HAP-1 (cell line): ENCODE data around the gene ZNFX1.

Experiments
- DNase-seq, 2 experiments: peaks; one replicate each; pipeline ENCODE4 v3.0.0-alpha.2; 2016 to 2020; ENCODE audit warnings: low spot score in 2 of 2
- H3K27me3 ChIP-seq: fragments of 250-450 bp; sonication (Bioruptor Pico); 2 replicates; pipeline ENCODE4 v1.5.1; 2020; ENCODE audit warnings: low read depth, mild to moderate bottlenecking, moderate library complexity
- H3K36me3 ChIP-seq: fragments of 250-450 bp; sonication (Bioruptor Pico); replicated peaks from 2 replicates; pipeline ENCODE4 v1.5.1; 2020; ENCODE audit warnings: mild to moderate bottlenecking
- H3K4me1 ChIP-seq: fragments of 250-450 bp; sonication (Bioruptor Pico); 2 replicates; pipeline ENCODE4 v1.5.1; 2020; ENCODE audit warnings: mild to moderate bottlenecking
- H3K4me3 ChIP-seq: fragments of 250-450 bp; sonication (Bioruptor Pico); 2 replicates; pipeline ENCODE4 v1.5.1; 2020; ENCODE audit warnings: mild to moderate bottlenecking, moderate library complexity
- H3K9me3 ChIP-seq: fragments of 250-450 bp; sonication (Bioruptor Pico); 2 replicates; pipeline ENCODE4 v1.5.1; 2020; ENCODE audit warnings: mild to moderate bottlenecking, moderate library complexity
- in situ Hi-C: fragments of 300-500 bp; cut with MboI; formaldehyde crosslinking; loops from 3 replicates; pipeline ENCODE4 v1.14.3; 2020; ENCODE audit warnings: low sequenced_read_pairs, inconsistent platforms, mixed read lengths

ZNFX1 gene

GRCh38 chr20:49261173-49261572 lies 16.7 kb downstream of the ZNFX1 start:
- Histone ChIP-seq H3K4me1 (no peaks in the 10 kb centered on the region), H3K36me3 (peaks cover 73% of the 10 kb centered on the region), H3K27me3 (no peaks in the 10 kb centered on the region), H3K4me3 (no peak overlapping the region), H3K9me3 (no peaks in the 10 kb centered on the region)
- no peak for DNase-seq
- in situ Hi-C loops: no loop called here

GRCh38 chr20:49260218-49260617 lies 17.6 kb downstream of the ZNFX1 start:
- Histone ChIP-seq H3K27me3 (no peaks in the 10 kb centered on the region), H3K4me1 (no peaks in the 10 kb centered on the region), H3K36me3 (peaks cover 76% of the 10 kb centered on the region), H3K4me3 (no peak overlapping the region), H3K9me3 (no peaks in the 10 kb centered on the region)
- no peak for DNase-seq
- in situ Hi-C loops: no loop called here

- Histone ChIP-seq H3K4me3 (no peak overlapping the region), H3K27me3 (no peaks in the 10 kb centered on the region), H3K9me3 (no peaks in the 10 kb centered on the region), H3K4me1 (no peaks in the 10 kb centered on the region), H3K36me3 (peaks cover 72% of the 10 kb centered on the region)
- no peak for DNase-seq
- in situ Hi-C loops: no loop called here
These were observed 18.1 kb downstream of the ZNFX1 start for GRCh38 chr20:49259799-49260198.

- in situ Hi-C loops: no loop called here
- Histone ChIP-seq H3K9me3 (no peaks in the 10 kb centered on the region), H3K27me3 (no peaks in the 10 kb centered on the region), H3K4me1 (no peaks in the 10 kb centered on the region), H3K4me3 (no peak overlapping the region), H3K36me3 (peaks cover 71% of the 10 kb centered on the region)
- DNase-seq: no peak
These were observed 18.6 kb downstream of the ZNFX1 start for GRCh38 chr20:49259284-49259683.

- in situ Hi-C loops: no loop called here
- H3K27me3 ChIP-seq: no peaks in the 10 kb centered on the region
- H3K36me3 ChIP-seq: peaks cover 73% of the 10 kb centered on the region
- no peak for DNase-seq
- no peaks in the 10 kb centered on the region for H3K9me3 ChIP-seq
- H3K4me3 ChIP-seq: no peak overlapping the region
- H3K4me1 ChIP-seq: no peaks in the 10 kb centered on the region
These were observed 21.6 kb downstream of the ZNFX1 start for GRCh38 chr20:49256261-49256660.

GRCh38 chr20:49252556-49253350 lies 25.1 kb downstream of the ZNFX1 start:
- Histone ChIP-seq H3K27me3 (no peaks in the 10 kb centered on the region), H3K4me3 (no peak overlapping the region), H3K9me3 (no peaks in the 10 kb centered on the region), H3K4me1 (no peaks in the 10 kb centered on the region), H3K36me3 (peaks cover 80% of the 10 kb centered on the region)
- in situ Hi-C loops: no loop called here
- no peak for DNase-seq

- in situ Hi-C loops: no loop called here
- no peaks in the 10 kb centered on the region for H3K4me1 ChIP-seq
- no peak for DNase-seq
- H3K9me3 ChIP-seq: no peaks in the 10 kb centered on the region
- peaks cover 90% of the 10 kb centered on the region for H3K36me3 ChIP-seq
- H3K4me3 ChIP-seq: no peak overlapping the region
- no peaks in the 10 kb centered on the region for H3K27me3 ChIP-seq
These were observed 28.8 kb downstream of the ZNFX1 start for GRCh38 chr20:49248879-49249665.

GRCh38 chr20:49248301-49248700 lies 29.6 kb downstream of the ZNFX1 start:
- in situ Hi-C loops: no loop called here
- H3K4me1 ChIP-seq: no peaks in the 10 kb centered on the region
- DNase-seq: no peak
- no peaks in the 10 kb centered on the region for H3K27me3 ChIP-seq
- H3K9me3 ChIP-seq: no peaks in the 10 kb centered on the region
- no peak overlapping the region for H3K4me3 ChIP-seq
- H3K36me3 ChIP-seq: peaks cover 92% of the 10 kb centered on the region

- DNase-seq: no peak
- in situ Hi-C loops: no loop called here
- H3K4me1 ChIP-seq: no peaks in the 10 kb centered on the region
- no peak overlapping the region for H3K4me3 ChIP-seq
- H3K27me3 ChIP-seq: no peaks in the 10 kb centered on the region
- no peaks in the 10 kb centered on the region for H3K9me3 ChIP-seq
- peaks cover 92% of the 10 kb centered on the region for H3K36me3 ChIP-seq
These were observed 30.1 kb downstream of the ZNFX1 start for GRCh38 chr20:49247792-49248191.

- H3K4me1 ChIP-seq: no peaks in the 10 kb centered on the region
- no peaks in the 10 kb centered on the region for H3K9me3 ChIP-seq
- no peak for DNase-seq
- no peaks in the 10 kb centered on the region for H3K27me3 ChIP-seq
- H3K36me3 ChIP-seq: peaks cover 91% of the 10 kb centered on the region
- H3K4me3 ChIP-seq: no peak overlapping the region
- in situ Hi-C loops: no loop called here
These were observed 30.6 kb downstream of the ZNFX1 start for GRCh38 chr20:49247169-49247723.

- no peaks in the 10 kb centered on the region for H3K27me3 ChIP-seq
- DNase-seq: peak; percentile 41 to 45
- H3K4me3 ChIP-seq: no peak overlapping the region
- no peaks in the 10 kb centered on the region for H3K4me1 ChIP-seq
- peaks cover 96% of the 10 kb centered on the region for H3K36me3 ChIP-seq
- no peaks in the 10 kb centered on the region for H3K9me3 ChIP-seq
- in situ Hi-C loops: no loop called here
These were observed 31.7 kb downstream of the ZNFX1 start for GRCh38 chr20:49245921-49246740.

- no peaks in the 10 kb centered on the region for H3K27me3 ChIP-seq
- in situ Hi-C loops: no loop called here
- H3K4me3 ChIP-seq: no peak overlapping the region
- no peaks in the 10 kb centered on the region for H3K4me1 ChIP-seq
- H3K9me3 ChIP-seq: no peaks in the 10 kb centered on the region
- H3K36me3 ChIP-seq: peaks cover 82% of the 10 kb centered on the region
- DNase-seq: no peak
These were observed 40.3 kb downstream of the ZNFX1 start for GRCh38 chr20:49237531-49237930.

- in situ Hi-C loops: no loop called here
- Histone ChIP-seq H3K9me3 (no peaks in the 10 kb centered on the region), H3K36me3 (peaks cover 80% of the 10 kb centered on the region), H3K4me3 (no peak overlapping the region), H3K27me3 (no peaks in the 10 kb centered on the region), H3K4me1 (no peaks in the 10 kb centered on the region)
- no peak for DNase-seq
These were observed 41.6 kb downstream of the ZNFX1 start for GRCh38 chr20:49236301-49236700.
